ENCODE data around the gene ZNF232. TPM values are rescaled to one million over a fixed set of nuclear protein-coding genes. Genes with fewer than 3 reads are reported as not detected.

Gene ZNF232
- total RNA-seq, 1 donor from 2014 or later: 4.9 TPM

GRCh38 chr17:5110816-5111215 is 862 bp downstream of the ZNF232 start:
- H3K4me1 ChIP-seq: peaks cover 23% of the 10 kb centered on the region
- no peaks in the 10 kb centered on the region for H3K9me3 ChIP-seq
- peak overlapping the region; percentile 76 for H3K27ac ChIP-seq
- H3K27me3 ChIP-seq: no peaks in the 10 kb centered on the region
- peaks cover 0 to 27% of the 10 kb centered on the region in 2 donors for H3K36me3 ChIP-seq
- peak overlapping the region; percentile 75 to 84 for H3K4me3 ChIP-seq
- TF ChIP-seq POLR2A (IDR thresholded peaks at IDR 0.05) (no peak), POLR2AphosphoS5 (IDR thresholded peaks at IDR 0.05; ENCODE audit: insufficient read depth in 1 of 2, low read depth in 1 of 2) (no peak), CTCF (IDR thresholded peaks at IDR 0.05) (no peak)
- DNase-seq (ENCODE audit: extremely low spot score in 2 of 2): no peak
- intact Hi-C loops (cut with DNase I): no loop called here

GRCh38 chr17:5100832-5101231 is 10.8 kb downstream of the ZNF232 start:
- DNase-seq (ENCODE audit: extremely low spot score in 2 of 2): no peak
- H3K4me3 ChIP-seq: no peak overlapping the region
- no peak overlapping the region for H3K27ac ChIP-seq
- peaks cover 3% of the 10 kb centered on the region for H3K9me3 ChIP-seq
- peaks cover 15% of the 10 kb centered on the region for H3K4me1 ChIP-seq
- intact Hi-C loops (cut with DNase I): no loop called here
- TF ChIP-seq POLR2AphosphoS5 (IDR thresholded peaks at IDR 0.05; ENCODE audit: insufficient read depth in 1 of 2, low read depth in 1 of 2) (no peak), CTCF (IDR thresholded peaks at IDR 0.05) (no peak), POLR2A (IDR thresholded peaks at IDR 0.05) (no peak)
- H3K27me3 ChIP-seq: no peaks in the 10 kb centered on the region
- peaks cover 0 to 1% of the 10 kb centered on the region in 2 donors for H3K36me3 ChIP-seq

GRCh38 chr17:5099271-5099670 is 12.4 kb downstream of the ZNF232 start:
- H3K9me3 ChIP-seq: peaks cover 8% of the 10 kb centered on the region
- no peak for TF ChIP-seq POLR2A (IDR thresholded peaks at IDR 0.05)
- TF ChIP-seq CTCF (IDR thresholded peaks at IDR 0.05): no peak
- TF ChIP-seq POLR2AphosphoS5 (IDR thresholded peaks at IDR 0.05; ENCODE audit: insufficient read depth in 1 of 2, low read depth in 1 of 2): no peak
- H3K4me1 ChIP-seq: peaks cover 15% of the 10 kb centered on the region
- intact Hi-C loops (cut with DNase I): no loop called here
- no peak overlapping the region for H3K27ac ChIP-seq
- no peaks in the 10 kb centered on the region for H3K36me3 ChIP-seq
- DNase-seq (ENCODE audit: extremely low spot score in 2 of 2): no peak
- no peaks in the 10 kb centered on the region for H3K27me3 ChIP-seq
- no peak overlapping the region for H3K4me3 ChIP-seq

- no peaks in the 10 kb centered on the region for H3K27me3 ChIP-seq
- intact Hi-C loops (cut with DNase I): no loop called here
- no peak for DNase-seq (ENCODE audit: extremely low spot score in 2 of 2)
- peaks cover 15% of the 10 kb centered on the region for H3K4me1 ChIP-seq
- H3K36me3 ChIP-seq: peaks cover 0 to 5% of the 10 kb centered on the region in 2 donors
- peaks cover 28% of the 10 kb centered on the region for H3K9me3 ChIP-seq
- no peak overlapping the region for H3K27ac ChIP-seq
- peak overlapping the region; percentile 49 to 50 for H3K4me3 ChIP-seq
- no peak for TF ChIP-seq POLR2A (IDR thresholded peaks at IDR 0.05)
- peak in 1 of 2 donors; percentile 49 for TF ChIP-seq POLR2AphosphoS5 (IDR thresholded peaks at IDR 0.05; ENCODE audit: insufficient read depth in 1 of 2, low read depth in 1 of 2)
These were observed 14.4 kb downstream of the ZNF232 start for GRCh38 chr17:5097101-5097834.

GRCh38 chr17:5096731-5097100 is 15.0 kb downstream of the ZNF232 start:
- H3K4me1 ChIP-seq: peaks cover 15% of the 10 kb centered on the region
- no peak for DNase-seq (ENCODE audit: extremely low spot score in 2 of 2)
- no peak overlapping the region for H3K27ac ChIP-seq
- TF ChIP-seq POLR2AphosphoS5 (IDR thresholded peaks at IDR 0.05; ENCODE audit: insufficient read depth in 1 of 2, low read depth in 1 of 2): no peak
- TF ChIP-seq POLR2A (IDR thresholded peaks at IDR 0.05): no peak
- no peak for TF ChIP-seq CTCF (IDR thresholded peaks at IDR 0.05)
- H3K4me3 ChIP-seq: peak overlapping the region; percentile 49 to 50
- intact Hi-C loops (cut with DNase I): no loop called here
- H3K36me3 ChIP-seq: peaks cover 0 to 11% of the 10 kb centered on the region in 2 donors
- no peaks in the 10 kb centered on the region for H3K27me3 ChIP-seq
- H3K9me3 ChIP-seq: peaks cover 33% of the 10 kb centered on the region
